ENCODE data around the gene THSD4.
A peak's percentile ranks its signal among the peaks of the same experiment; 100 is the strongest.
"Not testable (repeated sequence)": the region's sequence is repeated elsewhere in the genome, so short reads cannot be mapped to it uniquely, and the experiment has no call there.

Gene THSD4

GRCh38 chr15:71359246-71359645 lies 244.0 kb downstream of the THSD4 start:
- Histone ChIP-seq H3K4me3 (ENCODE audit: insufficient read depth, low read depth, low read length, poor library complexity, severe bottlenecking) (no peak overlapping the region), H3K9me3 (ENCODE audit: control insufficient read depth, low read length) (no peaks in the 10 kb centered on the region), H3K4me1 (ENCODE audit: control insufficient read depth, insufficient read depth, low read length, poor library complexity, severe bottlenecking) (no peaks in the 10 kb centered on the region), H3K27me3 (replicated peaks; ENCODE audit: control insufficient read depth, insufficient read depth, low read length, poor library complexity, severe bottlenecking) (no peaks in the 10 kb centered on the region), H3K36me3 (ENCODE audit: control insufficient read depth, insufficient read depth, low read length) (no peaks in the 10 kb centered on the region), H3K27ac (ENCODE audit: insufficient read depth, low read length, poor library complexity, severe bottlenecking) (no peak overlapping the region)
- DNase-seq, result no peak

- Histone ChIP-seq H3K36me3 (ENCODE audit: control insufficient read depth, insufficient read depth, low read length) (no peaks in the 10 kb centered on the region), H3K4me1 (ENCODE audit: control insufficient read depth, insufficient read depth, low read length, poor library complexity, severe bottlenecking) (no peaks in the 10 kb centered on the region), H3K9me3 (ENCODE audit: control insufficient read depth, low read length) (no peaks in the 10 kb centered on the region), H3K27ac (ENCODE audit: insufficient read depth, low read length, poor library complexity, severe bottlenecking) (no peak overlapping the region), H3K27me3 (replicated peaks; ENCODE audit: control insufficient read depth, insufficient read depth, low read length, poor library complexity, severe bottlenecking) (no peaks in the 10 kb centered on the region), H3K4me3 (ENCODE audit: insufficient read depth, low read depth, low read length, poor library complexity, severe bottlenecking) (no peak overlapping the region)
- DNase-seq, result no peak
Measured at GRCh38 chr15:71362556-71362955, 247.3 kb downstream of the THSD4 start.

GRCh38 chr15:71362987-71363968 lies 248.0 kb downstream of the THSD4 start:
- DNase-seq, result no peak
- Histone ChIP-seq H3K4me1 (ENCODE audit: control insufficient read depth, insufficient read depth, low read length, poor library complexity, severe bottlenecking) (no peaks in the 10 kb centered on the region), H3K27ac (ENCODE audit: insufficient read depth, low read length, poor library complexity, severe bottlenecking) (no peak overlapping the region), H3K36me3 (ENCODE audit: control insufficient read depth, insufficient read depth, low read length) (no peaks in the 10 kb centered on the region), H3K9me3 (ENCODE audit: control insufficient read depth, low read length) (no peaks in the 10 kb centered on the region), H3K4me3 (ENCODE audit: insufficient read depth, low read depth, low read length, poor library complexity, severe bottlenecking) (no peak overlapping the region), H3K27me3 (replicated peaks; ENCODE audit: control insufficient read depth, insufficient read depth, low read length, poor library complexity, severe bottlenecking) (no peaks in the 10 kb centered on the region)

- Histone ChIP-seq H3K27ac (ENCODE audit: insufficient read depth, low read length, poor library complexity, severe bottlenecking) (no peak overlapping the region), H3K36me3 (ENCODE audit: control insufficient read depth, insufficient read depth, low read length) (no peaks in the 10 kb centered on the region), H3K4me3 (ENCODE audit: insufficient read depth, low read depth, low read length, poor library complexity, severe bottlenecking) (no peak overlapping the region)
Measured at GRCh38 chr15:71364117-71364584, 248.9 kb downstream of the THSD4 start.

DNA sequence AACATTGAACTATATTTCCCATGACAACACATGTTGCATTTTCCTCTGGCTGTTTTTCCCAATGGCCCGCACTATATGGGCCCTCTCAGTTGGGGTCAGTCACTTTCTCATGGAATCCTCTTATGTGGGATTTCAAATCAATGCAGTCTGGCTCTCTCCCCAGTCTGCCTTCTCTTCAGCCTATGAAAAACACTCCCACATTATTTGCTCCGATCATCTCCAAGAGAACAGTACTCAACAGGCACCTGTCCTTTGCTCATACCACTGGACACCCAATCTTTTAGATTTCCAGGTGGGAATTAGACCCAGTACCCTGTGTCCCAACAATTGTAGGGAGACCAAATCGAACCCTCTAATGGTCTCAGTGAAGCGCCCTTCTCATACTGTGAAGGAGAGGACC lies 251.3 kb downstream of the THSD4 start:
- Histone ChIP-seq H3K36me3 (ENCODE audit: control insufficient read depth, insufficient read depth, low read length) (no peaks in the 10 kb centered on the region), H3K9me3 (ENCODE audit: control insufficient read depth, low read length) (no peaks in the 10 kb centered on the region), H3K27me3 (replicated peaks; ENCODE audit: control insufficient read depth, insufficient read depth, low read length, poor library complexity, severe bottlenecking) (no peaks in the 10 kb centered on the region), H3K4me1 (ENCODE audit: control insufficient read depth, insufficient read depth, low read length, poor library complexity, severe bottlenecking) (no peaks in the 10 kb centered on the region), H3K4me3 (ENCODE audit: insufficient read depth, low read depth, low read length, poor library complexity, severe bottlenecking) (no peak overlapping the region), H3K27ac (ENCODE audit: insufficient read depth, low read length, poor library complexity, severe bottlenecking) (no peak overlapping the region)
- no peak for DNase-seq

More at GRCh38 chr15:71364117-71364584, 248.9 kb downstream of the THSD4 start:
- no peaks in the 10 kb centered on the region for H3K27me3 ChIP-seq (replicated peaks; ENCODE audit: control insufficient read depth, insufficient read depth, low read length, poor library complexity, severe bottlenecking)
- H3K9me3 ChIP-seq (ENCODE audit: control insufficient read depth, low read length), result no peaks in the 10 kb centered on the region
- no peak for DNase-seq
- H3K4me1 ChIP-seq (ENCODE audit: control insufficient read depth, insufficient read depth, low read length, poor library complexity, severe bottlenecking), result no peaks in the 10 kb centered on the region

- Histone ChIP-seq H3K27ac (ENCODE audit: insufficient read depth, low read length, poor library complexity, severe bottlenecking) (no peak overlapping the region), H3K4me3 (ENCODE audit: insufficient read depth, low read depth, low read length, poor library complexity, severe bottlenecking) (no peak overlapping the region), H3K9me3 (ENCODE audit: control insufficient read depth, low read length) (no peaks in the 10 kb centered on the region), H3K36me3 (ENCODE audit: control insufficient read depth, insufficient read depth, low read length) (no peaks in the 10 kb centered on the region), H3K27me3 (replicated peaks; ENCODE audit: control insufficient read depth, insufficient read depth, low read length, poor library complexity, severe bottlenecking) (no peaks in the 10 kb centered on the region), H3K4me1 (ENCODE audit: control insufficient read depth, insufficient read depth, low read length, poor library complexity, severe bottlenecking) (no peaks in the 10 kb centered on the region)
- no peak for DNase-seq
Measured at GRCh38 chr15:71366926-71367325, 251.7 kb downstream of the THSD4 start.

DNA sequence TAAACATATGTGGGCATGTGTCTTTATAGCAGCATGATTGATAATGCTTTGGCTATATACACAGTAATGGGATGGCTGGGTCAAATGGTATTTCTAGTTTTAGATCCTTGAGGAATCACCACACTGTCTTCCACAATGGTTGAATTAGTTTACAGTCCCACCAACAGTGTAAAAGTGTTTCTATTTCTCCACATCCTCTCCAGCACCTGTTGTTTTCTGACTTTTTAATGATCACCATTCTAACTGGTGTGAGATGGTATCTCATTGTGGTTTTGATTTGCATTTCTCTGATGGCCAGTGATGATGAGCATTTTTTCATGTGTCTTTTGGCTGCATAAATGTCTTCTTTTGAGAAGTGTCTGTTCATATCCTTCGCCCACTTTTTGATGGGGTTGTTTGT lies 252.5 kb downstream of the THSD4 start:
- H3K27me3 ChIP-seq (replicated peaks; ENCODE audit: control insufficient read depth, insufficient read depth, low read length, poor library complexity, severe bottlenecking); DNase-seq; H3K4me1 ChIP-seq (ENCODE audit: control insufficient read depth, insufficient read depth, low read length, poor library complexity, severe bottlenecking); H3K9me3 ChIP-seq (ENCODE audit: control insufficient read depth, low read length); H3K4me3 ChIP-seq (ENCODE audit: insufficient read depth, low read depth, low read length, poor library complexity, severe bottlenecking); H3K27ac ChIP-seq (ENCODE audit: insufficient read depth, low read length, poor library complexity, severe bottlenecking); H3K36me3 ChIP-seq (ENCODE audit: control insufficient read depth, insufficient read depth, low read length): not testable (repeated sequence)

DNA sequence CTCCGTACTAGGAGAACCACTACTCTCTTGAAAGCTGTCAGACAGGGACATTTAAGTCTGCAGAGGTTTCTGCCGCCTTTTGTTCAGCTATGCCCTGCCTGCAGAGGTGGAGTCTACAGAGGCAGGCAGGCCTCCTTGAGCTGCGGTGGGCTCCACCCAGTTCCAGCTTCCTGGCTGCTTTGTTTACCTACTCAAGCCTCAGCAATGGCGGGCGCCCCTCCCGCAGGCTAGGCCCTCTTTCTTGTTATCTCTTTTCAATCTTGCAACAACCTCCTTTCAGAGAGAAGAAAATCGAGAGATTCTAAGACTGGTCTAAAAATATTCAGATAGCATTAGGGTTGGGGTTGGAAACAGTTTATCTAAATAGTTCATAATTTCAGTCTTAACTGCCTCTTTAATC lies 257.5 kb downstream of the THSD4 start:
- not testable (repeated sequence) for H3K27me3 ChIP-seq (replicated peaks; ENCODE audit: control insufficient read depth, insufficient read depth, low read length, poor library complexity, severe bottlenecking); H3K27ac ChIP-seq (ENCODE audit: insufficient read depth, low read length, poor library complexity, severe bottlenecking); H3K9me3 ChIP-seq (ENCODE audit: control insufficient read depth, low read length); H3K4me3 ChIP-seq (ENCODE audit: insufficient read depth, low read depth, low read length, poor library complexity, severe bottlenecking); H3K36me3 ChIP-seq (ENCODE audit: control insufficient read depth, insufficient read depth, low read length); H3K4me1 ChIP-seq (ENCODE audit: control insufficient read depth, insufficient read depth, low read length, poor library complexity, severe bottlenecking)
- peak in 1 of 3 donors; percentile 3 for DNase-seq

DNA sequence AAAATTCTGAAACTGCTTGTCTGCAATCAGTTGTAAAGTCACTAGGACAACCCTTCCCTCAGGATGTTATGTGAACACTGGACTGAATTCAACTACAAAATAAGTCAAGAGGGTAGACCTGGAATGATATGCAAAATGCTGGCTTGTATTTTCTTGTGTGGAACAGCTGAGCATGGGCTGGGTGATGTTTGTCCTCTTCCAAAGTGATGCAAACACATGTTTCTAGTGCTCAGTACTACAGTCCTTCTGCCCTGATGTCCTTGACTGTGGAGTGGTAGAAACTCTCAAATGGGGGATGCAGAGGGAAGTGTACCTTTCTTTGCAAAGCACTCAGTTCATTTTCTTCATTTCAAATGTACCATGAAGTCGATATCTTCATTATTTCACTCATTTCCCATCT lies 258.6 kb downstream of the THSD4 start:
- Histone ChIP-seq H3K9me3 (ENCODE audit: control insufficient read depth, low read length) (no peaks in the 10 kb centered on the region), H3K4me1 (ENCODE audit: control insufficient read depth, insufficient read depth, low read length, poor library complexity, severe bottlenecking) (peaks cover 2% of the 10 kb centered on the region), H3K4me3 (ENCODE audit: insufficient read depth, low read depth, low read length, poor library complexity, severe bottlenecking) (no peak overlapping the region), H3K27ac (ENCODE audit: insufficient read depth, low read length, poor library complexity, severe bottlenecking) (no peak overlapping the region), H3K27me3 (replicated peaks; ENCODE audit: control insufficient read depth, insufficient read depth, low read length, poor library complexity, severe bottlenecking) (no peaks in the 10 kb centered on the region), H3K36me3 (ENCODE audit: control insufficient read depth, insufficient read depth, low read length) (no peaks in the 10 kb centered on the region)
- no peak for DNase-seq

GRCh38 chr15:71374607-71375352 lies 259.5 kb downstream of the THSD4 start:
- H3K4me3 ChIP-seq (ENCODE audit: insufficient read depth, low read depth, low read length, poor library complexity, severe bottlenecking), result no peak overlapping the region
- no peak overlapping the region for H3K27ac ChIP-seq (ENCODE audit: insufficient read depth, low read length, poor library complexity, severe bottlenecking)
- no peaks in the 10 kb centered on the region for H3K36me3 ChIP-seq (ENCODE audit: control insufficient read depth, insufficient read depth, low read length)
- H3K27me3 ChIP-seq (replicated peaks; ENCODE audit: control insufficient read depth, insufficient read depth, low read length, poor library complexity, severe bottlenecking), result no peaks in the 10 kb centered on the region
- no peaks in the 10 kb centered on the region for H3K9me3 ChIP-seq (ENCODE audit: control insufficient read depth, low read length)
- no peak for DNase-seq
- peaks cover 2% of the 10 kb centered on the region for H3K4me1 ChIP-seq (ENCODE audit: control insufficient read depth, insufficient read depth, low read length, poor library complexity, severe bottlenecking)

Measured in effector memory CD4-positive, alpha-beta T cell (primary cell).